PC-3 (cell line): ENCODE results near the gene BACH2. TPM values are rescaled to one million over a fixed set of nuclear protein-coding genes. Genes with fewer than 3 reads are reported as not detected.

Source experiments
- ATAC-seq: fragments of 200-7000 bp; cut with Tn5 transposase; 2 replicates; pipeline ENCODE4 v1.9.1; 2020; ENCODE audit warnings: mild to moderate bottlenecking, moderate library complexity
- BruUV-seq: library from RNA; stranded (reverse); fragments of 400-500 nt; replicated peaks from 2 replicates; lab custom pipeline; 2021; lab: Mats Ljungman, UMichigan
- CTCF ChIA-PET: fragments of 300-600 bp; sonication (Branson Sonifier 250); formaldehyde crosslinking; loops from one replicate; lab custom pipeline; 2022; ENCODE audit warnings: antibody characterized with exemption; lab: Charles Lee
- POLR2A ChIA-PET: fragments of 300-600 bp; sonication (Branson Sonifier 250); formaldehyde crosslinking; loops from one replicate; lab custom pipeline; 2022; ENCODE audit warnings: antibody characterized with exemption; ENCODE audit not compliant: unreplicated experiment; lab: Charles Lee
- DNase-seq: peaks from one replicate; pipeline ENCODE4 v3.0.0-alpha.2; 2015
- H2AFZ ChIP-seq: fragments of 300-600 bp; sonication (generic); 2 replicates; pipeline ENCODE4 v1.6.0; 2016; ENCODE audit warnings: antibody characterized with exemption, low read length
- H3F3A ChIP-seq: fragments of 300-600 bp; sonication (generic); one replicate; pipeline ENCODE4 v1.6.0; 2017; ENCODE audit warnings: antibody characterized with exemption, low read length, control low read depth, mild to moderate bottlenecking; ENCODE audit not compliant: unreplicated experiment
- H3K27ac ChIP-seq: fragments of 300-600 bp; sonication (generic); 2 replicates; pipeline ENCODE4 v1.5.1; 2016; ENCODE audit warnings: mild to moderate bottlenecking, low read length
- H3K27me3 ChIP-seq: fragments of 300-600 bp; sonication (generic); 2 replicates; pipeline ENCODE4 v1.6.1; 2016; ENCODE audit warnings: low read length, mixed read lengths
- H3K36me3 ChIP-seq: fragments of 300-600 bp; sonication (generic); 2 replicates; pipeline ENCODE4 v1.6.1; 2016; ENCODE audit warnings: low read depth, mixed run types, low read length, mixed read lengths
- H3K4me1 ChIP-seq: fragments of 300-600 bp; sonication (generic); 2 replicates; pipeline ENCODE4 v1.5.1; 2016; ENCODE audit warnings: low read length; ENCODE audit not compliant: insufficient read depth
- H3K4me2 ChIP-seq: fragments of 300-600 bp; sonication (generic); 2 replicates; pipeline ENCODE4 v1.6.0; 2016; ENCODE audit warnings: low read length
- H3K4me3 ChIP-seq: fragments of 300-600 bp; sonication (generic); 2 replicates; pipeline ENCODE4 v1.5.1; 2016; ENCODE audit warnings: mild to moderate bottlenecking, low read length, mixed read lengths
- H3K79me2 ChIP-seq: fragments of 300-600 bp; sonication (generic); 2 replicates; pipeline ENCODE4 v1.6.1; 2017; ENCODE audit warnings: low read length, mixed read lengths
- H3K9ac ChIP-seq: fragments of 300-600 bp; sonication (generic); 2 replicates; pipeline ENCODE4 v1.6.0; 2016; ENCODE audit warnings: mild to moderate bottlenecking, low read length
- H3K9me2 ChIP-seq: fragments of 300-600 bp; sonication (generic); replicated peaks from 2 replicates; pipeline ENCODE4 v1.6.1; 2016; ENCODE audit warnings: mixed run types, low read length, mixed read lengths
- H3K9me3 ChIP-seq: fragments of 300-600 bp; sonication (generic); 2 replicates; pipeline ENCODE4 v1.6.1; 2016; ENCODE audit warnings: low read length, mixed read lengths
- H4K20me1 ChIP-seq: fragments of 300-600 bp; sonication (generic); 2 replicates; pipeline ENCODE4 v1.6.1; 2016; ENCODE audit warnings: low read length, mixed read lengths
- CTCF ChIP-seq: fragments of 300-600 bp; sonication (generic); conservative IDR thresholded peaks from 2 replicates; pipeline ENCODE4 v1.5.1; 2017; ENCODE audit warnings: antibody characterized with exemption, low read depth, mild to moderate bottlenecking, low read length
- EZH2 ChIP-seq: fragments of 300-600 bp; sonication (generic); IDR thresholded peaks from one replicate; pipeline ENCODE4 v1.6.1; 2017; ENCODE audit warnings: antibody characterized with exemption, mild to moderate bottlenecking, low read length; ENCODE audit not compliant: unreplicated experiment
- EZH2phosphoT487 ChIP-seq: fragments of 300-600 bp; sonication (generic); IDR thresholded peaks from 2 replicates; pipeline ENCODE4 v1.6.1; 2018; ENCODE audit warnings: mild to moderate bottlenecking, antibody characterized with exemption, low read length, borderline replicate concordance
- intact Hi-C: fragments of 100-400 bp; cut with micrococcal nuclease; formaldehyde crosslinking; loops from 2 replicates; pipeline ENCODE4 v1.9.0; 2023
- total RNA-seq: library from RNA; depleted of rRNA; stranded (reverse); fragments of >200 nt; gene quantifications from 2 replicates; pipeline ENCODE4 v1.2.3, GENCODE V29; 2014

The BACH2 gene
- total RNA-seq, 1 experiment from 2014 or later = 7.0 TPM

GRCh38 chr6:90195094-90195829 is 101.4 kb downstream of the BACH2 start:
- no peak overlapping the region for H3K4me3 ChIP-seq
- H3K27ac ChIP-seq = no peak overlapping the region
- no peak overlapping the region for H3K9ac ChIP-seq
- no peaks in the 10 kb centered on the region for H3K79me2 ChIP-seq
- H3K4me2 ChIP-seq = no peak overlapping the region
- H3K27me3 ChIP-seq = no peaks in the 10 kb centered on the region
- ChIA-PET POLR2A (no interaction called here), CTCF (no interaction called here)
- no peaks in the 10 kb centered on the region for H4K20me1 ChIP-seq
- H3K9me2 ChIP-seq = no peaks in the 10 kb centered on the region
- H3F3A ChIP-seq = no peaks in the 10 kb centered on the region
- TF ChIP-seq EZH2phosphoT487 (no peak), CTCF (no peak), EZH2 (no peak)
- H3K4me1 ChIP-seq = peaks cover 6% of the 10 kb centered on the region; the same call in 1 of the 2 replicates
- H3K9me3 ChIP-seq = no peaks in the 10 kb centered on the region
- DNase-seq (no peak), ATAC-seq (no peak)
- no TSS peak for BruUV-seq
- intact Hi-C loops = no loop called here
- no peak overlapping the region for H2AFZ ChIP-seq
- H3K36me3 ChIP-seq = no peaks in the 10 kb centered on the region; the same call in 1 of the 2 replicates

- H4K20me1 ChIP-seq = no peaks in the 10 kb centered on the region
- H3K4me1 ChIP-seq = peaks cover 6% of the 10 kb centered on the region; the same call in 1 of the 2 replicates
- POLR2A ChIA-PET = no interaction called here
- peak overlapping the region; percentile 39 for H3K4me2 ChIP-seq
- H3F3A ChIP-seq = no peaks in the 10 kb centered on the region
- ATAC-seq (peak; percentile 72), DNase-seq (peak; percentile 59)
- no peaks in the 10 kb centered on the region; the same call in 1 of the 2 replicates for H3K36me3 ChIP-seq
- TF ChIP-seq EZH2 (no peak), EZH2phosphoT487 (no peak), CTCF (no peak)
- H3K9me3 ChIP-seq = no peaks in the 10 kb centered on the region
- H3K4me3 ChIP-seq = no peak overlapping the region
- H3K9me2 ChIP-seq = no peaks in the 10 kb centered on the region
- no peaks in the 10 kb centered on the region for H3K27me3 ChIP-seq
- no peak overlapping the region for H2AFZ ChIP-seq
- CTCF ChIA-PET = interaction anchor here (0.6 to 1.0 kb wide), 2 partner anchors 24 to 86 kb away, joined by 3 read pairs; no protein-coding TSS in a partner anchor
- no peak overlapping the region for H3K27ac ChIP-seq
- no peak overlapping the region for H3K9ac ChIP-seq
- no peaks in the 10 kb centered on the region for H3K79me2 ChIP-seq
- BruUV-seq = no TSS peak
- intact Hi-C loops = no loop called here
These were observed 102.2 kb downstream of the BACH2 start for GRCh38 chr6:90194371-90194841.

GRCh38 chr6:90193359-90193758 is 103.3 kb downstream of the BACH2 start:
- TF ChIP-seq CTCF (no peak), EZH2 (no peak), EZH2phosphoT487 (no peak)
- no peak for ATAC-seq
- Histone ChIP-seq H3K9me3 (no peaks in the 10 kb centered on the region), H3K27me3 (no peaks in the 10 kb centered on the region), H3K27ac (no peak overlapping the region), H3K4me2 (no peak overlapping the region), H3K9ac (no peak overlapping the region), H3F3A (no peaks in the 10 kb centered on the region), H3K9me2 (no peaks in the 10 kb centered on the region), H3K79me2 (no peaks in the 10 kb centered on the region), H3K36me3 (no peaks in the 10 kb centered on the region; the same call in 1 of the 2 replicates), H3K4me1 (peaks cover 6% of the 10 kb centered on the region; the same call in 1 of the 2 replicates), H2AFZ (no peak overlapping the region), H3K4me3 (no peak overlapping the region), H4K20me1 (no peaks in the 10 kb centered on the region)
- BruUV-seq = no TSS peak
- no peak for DNase-seq
- intact Hi-C loops = no loop called here
- POLR2A ChIA-PET = no interaction called here
- CTCF ChIA-PET = no interaction called here
